GM21526 (cell line): Measurements from ENCODE around the gene MRPS27.
"Not testable (repeated sequence)": the region's sequence is repeated elsewhere in the genome, so short reads cannot be mapped to it uniquely, and the experiment has no call there.

ENCODE experiments used
- ATAC-seq: cut with Tn5 transposase; IDR thresholded peaks from one replicate; pipeline ENCODE4 v1.9.1; 2021; ENCODE audit warnings: moderate library complexity; ENCODE audit not compliant: unreplicated experiment, low FRiP score

Gene MRPS27

DNA sequence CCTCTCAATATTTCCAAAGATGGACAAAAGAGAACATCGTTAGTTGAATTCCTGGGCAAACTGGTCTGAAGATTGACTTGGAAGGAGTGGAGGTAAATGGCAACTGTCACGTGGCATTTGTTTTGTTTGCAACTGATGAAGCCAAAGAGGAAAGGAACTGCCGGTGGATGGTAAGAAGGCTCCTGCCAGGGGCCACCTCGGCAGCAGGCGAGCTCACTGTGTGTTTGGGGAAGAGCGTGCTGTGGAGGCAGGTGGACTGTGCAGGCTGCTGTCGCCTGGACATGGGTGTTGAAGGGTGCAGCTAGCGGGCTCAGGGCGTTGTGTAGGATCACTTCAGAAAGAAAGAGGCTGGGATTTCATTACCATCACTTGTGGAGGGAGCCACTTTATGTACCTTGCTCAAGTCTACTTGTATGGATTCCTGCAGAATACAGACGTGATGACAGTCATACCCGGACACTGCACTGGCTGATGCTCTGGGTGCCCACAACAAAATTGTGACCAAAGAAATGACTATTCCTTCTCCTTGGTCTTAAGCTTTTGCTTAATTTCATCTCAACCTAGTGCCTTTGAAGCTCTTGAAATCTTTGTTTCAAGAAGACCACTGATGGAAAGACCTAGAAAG, 140.1 kb downstream of the MRPS27 start:
- no peak for ATAC-seq

- ATAC-seq = no peak
These were observed 140.8 kb downstream of the MRPS27 start for GRCh38 chr5:72179028-72179815.

- ATAC-seq = no peak
These were observed 142.5 kb downstream of the MRPS27 start for GRCh38 chr5:72177538-72177937.

GRCh38 chr5:72172786-72173185, 147.3 kb downstream of the MRPS27 start:
- no peak for ATAC-seq

- ATAC-seq = peak; percentile 55
These were observed 148.4 kb downstream of the MRPS27 start for GRCh38 chr5:72171667-72172066.

DNA sequence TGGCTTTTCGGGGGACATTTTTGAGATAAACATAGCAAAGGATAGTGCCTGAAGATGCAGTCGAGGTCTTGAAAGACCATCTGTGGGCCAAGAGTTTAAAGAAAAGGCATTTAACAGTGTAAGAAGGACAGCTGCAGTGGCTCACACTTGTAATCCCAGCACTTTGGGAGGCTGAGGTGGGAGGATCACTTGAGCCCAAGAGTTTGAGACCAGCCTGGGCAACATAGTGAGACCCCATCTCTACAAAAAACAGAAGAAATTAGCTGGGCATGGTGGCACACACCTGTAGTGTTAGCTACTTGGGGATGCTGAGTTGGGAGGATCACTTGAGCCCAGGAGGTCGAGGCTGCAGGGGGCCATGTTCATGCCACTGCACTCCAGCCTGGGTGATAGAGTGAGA, 148.9 kb downstream of the MRPS27 start:
- ATAC-seq = not testable (repeated sequence)

DNA sequence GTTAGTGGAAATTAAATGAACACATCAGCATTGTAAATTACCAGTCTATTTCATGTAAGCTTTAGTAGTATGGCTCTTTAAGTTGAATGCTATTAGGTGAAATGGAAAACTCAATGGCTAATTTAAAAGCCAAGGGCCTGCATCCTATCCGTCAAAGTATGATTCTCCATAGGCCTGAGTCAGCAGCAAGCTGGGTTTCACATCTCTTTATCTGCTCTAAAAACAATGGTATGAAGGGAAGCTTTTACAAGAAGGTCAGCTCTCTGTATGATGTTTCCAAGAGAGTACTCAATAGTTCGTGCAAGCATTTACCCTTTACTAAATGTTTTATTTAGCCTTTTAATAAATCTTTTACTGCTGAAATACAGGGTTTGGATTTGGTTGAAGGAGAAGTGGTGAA, 149.9 kb downstream of the MRPS27 start:
- ATAC-seq = no peak
